SK-N-SH treated with all-trans-retinoic acid at 6 μM for 48 hours (cell line): ENCODE results near the gene TMEM185B.

ENCODE experiments used
- ATAC-seq: fragments of 200-7000 bp; cut with Tn5 transposase; 3 replicates; pipeline ENCODE4 v1.9.1; 2020; ENCODE audit warnings: mild to moderate bottlenecking, moderate library complexity
- BACH2 ChIP-seq: fragments of 250-450 bp; sonication (Bioruptor Pico); IDR thresholded peaks from 2 replicates; pipeline ENCODE4 v1.9.0; 2021; ENCODE audit warnings: mild to moderate bottlenecking, borderline replicate concordance
- CREB5 ChIP-seq: fragments of 250-450 bp; sonication (Bioruptor Pico); IDR thresholded peaks from 2 replicates; pipeline ENCODE4 v1.5.1; 2020; ENCODE audit warnings: low read depth, mild to moderate bottlenecking, moderate library complexity
- CSDC2 ChIP-seq: fragments of 250-450 bp; sonication (Bioruptor Pico); IDR thresholded peaks from 2 replicates; pipeline ENCODE4 v1.5.0; 2020; ENCODE audit warnings: mild to moderate bottlenecking, moderate library complexity
- CSRNP3 ChIP-seq: fragments of 250-450 bp; sonication (Bioruptor Pico); IDR thresholded peaks from 2 replicates; pipeline ENCODE4 v1.5.1; 2021; ENCODE audit warnings: mild to moderate bottlenecking, moderate library complexity
- ESRRG ChIP-seq: fragments of 250-450 bp; sonication (Bioruptor Pico); IDR thresholded peaks from 2 replicates; pipeline ENCODE4 v1.6.1; 2021; ENCODE audit warnings: mild to moderate bottlenecking
- GLIS3 ChIP-seq: fragments of 250-450 bp; sonication (Bioruptor Pico); IDR thresholded peaks from 2 replicates; pipeline ENCODE4 v1.5.0; 2020; ENCODE audit warnings: mild to moderate bottlenecking, moderate library complexity
- ISL1 ChIP-seq: fragments of 250-450 bp; sonication (Bioruptor Pico); IDR thresholded peaks from 2 replicates; pipeline ENCODE4 v2.1.2; 2022; ENCODE audit warnings: mild to moderate bottlenecking, moderate library complexity
- OSR1 ChIP-seq: fragments of 250-450 bp; sonication (Bioruptor Pico); IDR thresholded peaks from 2 replicates; pipeline ENCODE4 v1.8.0; 2022; ENCODE audit warnings: moderate library complexity, mild to moderate bottlenecking, inconsistent platforms
- PATZ1 ChIP-seq: fragments of 250-450 bp; sonication (Bioruptor Pico); IDR thresholded peaks from 2 replicates; pipeline ENCODE4 v1.8.0; 2020; ENCODE audit warnings: mild to moderate bottlenecking, moderate library complexity, borderline replicate concordance
- POU6F1 ChIP-seq: fragments of 250-450 bp; sonication (Bioruptor Pico); IDR thresholded peaks from 2 replicates; pipeline ENCODE4 v1.8.0; 2021; ENCODE audit warnings: low read depth, mild to moderate bottlenecking, moderate library complexity, borderline replicate concordance
- PPARA ChIP-seq: fragments of 250-450 bp; sonication (Bioruptor Pico); IDR thresholded peaks from 2 replicates; pipeline ENCODE4 v1.5.0; 2020; ENCODE audit warnings: mild to moderate bottlenecking, borderline replicate concordance
- RARB ChIP-seq: fragments of 250-450 bp; sonication (Bioruptor Pico); IDR thresholded peaks from 2 replicates; pipeline ENCODE4 v1.8.0; 2021; ENCODE audit warnings: mild to moderate bottlenecking, moderate library complexity
- SNAI2 ChIP-seq: fragments of 250-450 bp; sonication (Bioruptor Pico); IDR thresholded peaks from 2 replicates; pipeline ENCODE4 v1.5.0; 2020; ENCODE audit warnings: mild to moderate bottlenecking, moderate library complexity
- TCF4 ChIP-seq: fragments of 250-450 bp; sonication (Bioruptor Pico); IDR thresholded peaks from 2 replicates; pipeline ENCODE4 v1.8.0; 2021; ENCODE audit warnings: mild to moderate bottlenecking, moderate library complexity, borderline replicate concordance
- TOX ChIP-seq: fragments of 250-450 bp; sonication (Bioruptor Pico); IDR thresholded peaks from 2 replicates; pipeline ENCODE4 v1.8.0; 2021; ENCODE audit warnings: mild to moderate bottlenecking, moderate library complexity, borderline replicate concordance
- TSHZ2 ChIP-seq: fragments of 250-450 bp; sonication (Bioruptor Pico); IDR thresholded peaks from 2 replicates; pipeline ENCODE4 v1.5.0; 2020; ENCODE audit warnings: mild to moderate bottlenecking, moderate library complexity
- ZC3H10 ChIP-seq: fragments of 250-450 bp; sonication (Bioruptor Pico); IDR thresholded peaks from 2 replicates; pipeline ENCODE4 v1.5.1; 2021; ENCODE audit warnings: mild to moderate bottlenecking, moderate library complexity
- ZFP3 ChIP-seq: fragments of 250-450 bp; sonication (Bioruptor Pico); IDR thresholded peaks from 2 replicates; pipeline ENCODE4 v1.5.0; 2020; ENCODE audit warnings: mild to moderate bottlenecking, moderate library complexity
- ZFP30 ChIP-seq: fragments of 450-650 bp; formaldehyde crosslinking; IDR thresholded peaks from 2 replicates; pipeline ENCODE4 v1.5.0; 2022; ENCODE audit warnings: mild to moderate bottlenecking, moderate library complexity
- ZNF565 ChIP-seq: fragments of 450-650 bp; formaldehyde crosslinking; conservative IDR thresholded peaks from 2 replicates; pipeline ENCODE4 v1.5.0; 2020; ENCODE audit warnings: low read depth, mild to moderate bottlenecking, moderate library complexity
- ZNF70 ChIP-seq: fragments of 450-650 bp; formaldehyde crosslinking; IDR thresholded peaks from 2 replicates; pipeline ENCODE4 v1.5.0; 2020; ENCODE audit warnings: mild to moderate bottlenecking, moderate library complexity
- ZNF8 ChIP-seq: fragments of 450-650 bp; formaldehyde crosslinking; IDR thresholded peaks from 2 replicates; pipeline ENCODE4 v1.5.0; 2020; ENCODE audit warnings: mild to moderate bottlenecking, moderate library complexity

Gene TMEM185B

GRCh38 chr2:120269076-120269744, 46.0 kb upstream of the TMEM185B start:
- TF ChIP-seq ZNF8 (CRISPR knock-in tag) (no peak), PPARA (CRISPR knock-in tag) (no peak), ZNF565 (CRISPR knock-in tag) (no peak), CSRNP3 (CRISPR knock-in tag) (no peak), ESRRG (CRISPR knock-in tag) (no peak), RARB (CRISPR knock-in tag) (no peak), CSDC2 (no peak), ZFP3 (CRISPR knock-in tag) (no peak), CREB5 (CRISPR knock-in tag) (no peak), ISL1 (CRISPR knock-in tag) (no peak), TSHZ2 (CRISPR knock-in tag) (no peak), ZFP30 (no peak), GLIS3 (no peak), TOX (CRISPR knock-in tag) (no peak), OSR1 (CRISPR knock-in tag) (no peak), SNAI2 (CRISPR knock-in tag) (no peak), TCF4 (CRISPR knock-in tag) (no peak), ZNF70 (CRISPR knock-in tag) (no peak), ZC3H10 (no peak), BACH2 (no peak)
- ATAC-seq = no peak

- no peak for TF ChIP-seq CSDC2
- no peak for TF ChIP-seq ZNF565 (CRISPR knock-in tag)
- TF ChIP-seq RARB (CRISPR knock-in tag) = no peak
- no peak for TF ChIP-seq ZC3H10
- no peak for ATAC-seq
Measured at GRCh38 chr2:120267348-120267747, 44.1 kb upstream of the TMEM185B start.

GRCh38 chr2:120265006-120265405, 41.8 kb upstream of the TMEM185B start:
- TF ChIP-seq POU6F1 (CRISPR knock-in tag) = no peak
- TF ChIP-seq PATZ1 (CRISPR knock-in tag) = no peak
- TF ChIP-seq ZNF565 (CRISPR knock-in tag) = no peak
- ATAC-seq = no peak
